ENCODE measurements around the gene CBX7.

CBX7 gene

DNA sequence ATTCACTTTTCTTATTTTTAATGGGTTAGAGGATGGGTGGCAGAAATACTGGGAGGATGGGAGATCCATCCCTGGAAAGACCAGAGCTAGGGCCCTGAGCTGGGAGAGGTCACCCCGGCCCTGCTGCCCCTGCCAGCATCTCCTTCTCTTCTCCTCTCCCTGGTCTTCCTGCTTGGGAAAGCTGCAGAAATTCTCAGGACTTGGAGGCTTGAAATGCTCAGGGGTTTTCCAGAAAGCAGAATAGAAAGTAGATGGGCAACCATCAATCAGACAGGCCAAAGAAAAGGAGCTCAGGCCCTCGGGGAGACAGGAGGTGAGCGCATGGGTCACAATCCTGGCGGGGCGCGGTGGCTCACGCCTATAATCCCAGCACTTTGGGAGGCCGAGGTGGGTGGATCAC is 53.9 kb downstream of the CBX7 start:
- ChIA-PET CTCF (interaction anchor here (0.9 to 1.4 kb wide), 5 partner anchors 9 to 92 kb away, joined by 3 to 10 read pairs (median 3); no protein-coding TSS in a partner anchor), POLR2A (interaction anchor here (1.0 kb wide), 1 partner anchor 21 kb away, joined by 3 read pairs; no protein-coding TSS in a partner anchor)
- TF ChIP-seq, protein P1, sequence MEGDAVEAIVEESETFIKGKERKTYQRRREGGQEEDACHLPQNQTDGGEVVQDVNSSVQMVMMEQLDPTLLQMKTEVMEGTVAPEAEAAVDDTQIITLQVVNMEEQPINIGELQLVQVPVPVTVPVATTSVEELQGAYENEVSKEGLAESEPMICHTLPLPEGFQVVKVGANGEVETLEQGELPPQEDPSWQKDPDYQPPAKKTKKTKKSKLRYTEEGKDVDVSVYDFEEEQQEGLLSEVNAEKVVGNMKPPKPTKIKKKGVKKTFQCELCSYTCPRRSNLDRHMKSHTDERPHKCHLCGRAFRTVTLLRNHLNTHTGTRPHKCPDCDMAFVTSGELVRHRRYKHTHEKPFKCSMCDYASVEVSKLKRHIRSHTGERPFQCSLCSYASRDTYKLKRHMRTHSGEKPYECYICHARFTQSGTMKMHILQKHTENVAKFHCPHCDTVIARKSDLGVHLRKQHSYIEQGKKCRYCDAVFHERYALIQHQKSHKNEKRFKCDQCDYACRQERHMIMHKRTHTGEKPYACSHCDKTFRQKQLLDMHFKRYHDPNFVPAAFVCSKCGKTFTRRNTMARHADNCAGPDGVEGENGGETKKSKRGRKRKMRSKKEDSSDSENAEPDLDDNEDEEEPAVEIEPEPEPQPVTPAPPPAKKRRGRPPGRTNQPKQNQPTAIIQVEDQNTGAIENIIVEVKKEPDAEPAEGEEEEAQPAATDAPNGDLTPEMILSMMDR (IDR thresholded peaks at IDR 0.05; ENCODE audit: insufficient read depth, low read length, missing control alignments): no peak
- DNase-seq (ENCODE audit: low read depth, low spot score): no peak
- H3K4me3 ChIP-seq (ENCODE audit: low read depth, low read length): no peak overlapping the region

DNA sequence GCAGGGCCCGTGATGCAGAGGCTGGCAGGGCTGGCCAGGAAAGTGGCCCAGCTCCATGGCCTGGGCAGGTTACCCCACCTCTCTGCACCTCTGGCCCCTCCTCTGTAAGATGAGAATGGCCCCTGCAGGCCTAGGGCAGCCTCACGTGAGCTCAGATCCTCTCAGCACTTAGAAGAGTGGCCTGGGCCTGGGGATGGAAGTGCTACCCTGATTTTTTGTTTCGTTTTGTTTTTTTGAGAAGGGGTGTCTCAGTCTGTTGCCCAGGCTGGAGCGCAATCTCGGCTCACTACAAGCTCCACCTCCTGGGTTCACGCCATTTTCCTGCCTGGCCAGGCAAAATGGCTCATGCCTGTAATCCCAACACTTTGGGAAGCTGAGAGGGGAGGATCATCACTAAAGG is 54.5 kb downstream of the CBX7 start:
- CTCF ChIA-PET: interaction anchor here (0.9 to 1.3 kb wide), 2 partner anchors 21 to 91 kb away, joined by 3 to 10 read pairs; no protein-coding TSS in a partner anchor
- no peak overlapping the region for H3K4me3 ChIP-seq (ENCODE audit: low read depth, low read length)
- DNase-seq (ENCODE audit: low read depth, low spot score): no peak
- TF ChIP-seq, protein P1 (IDR thresholded peaks at IDR 0.05; ENCODE audit: insufficient read depth, low read length, missing control alignments): no peak
- POLR2A ChIA-PET: interaction anchor here (1.0 kb wide), 1 partner anchor 20 kb away, joined by 3 read pairs; no protein-coding TSS in a partner anchor

DNA sequence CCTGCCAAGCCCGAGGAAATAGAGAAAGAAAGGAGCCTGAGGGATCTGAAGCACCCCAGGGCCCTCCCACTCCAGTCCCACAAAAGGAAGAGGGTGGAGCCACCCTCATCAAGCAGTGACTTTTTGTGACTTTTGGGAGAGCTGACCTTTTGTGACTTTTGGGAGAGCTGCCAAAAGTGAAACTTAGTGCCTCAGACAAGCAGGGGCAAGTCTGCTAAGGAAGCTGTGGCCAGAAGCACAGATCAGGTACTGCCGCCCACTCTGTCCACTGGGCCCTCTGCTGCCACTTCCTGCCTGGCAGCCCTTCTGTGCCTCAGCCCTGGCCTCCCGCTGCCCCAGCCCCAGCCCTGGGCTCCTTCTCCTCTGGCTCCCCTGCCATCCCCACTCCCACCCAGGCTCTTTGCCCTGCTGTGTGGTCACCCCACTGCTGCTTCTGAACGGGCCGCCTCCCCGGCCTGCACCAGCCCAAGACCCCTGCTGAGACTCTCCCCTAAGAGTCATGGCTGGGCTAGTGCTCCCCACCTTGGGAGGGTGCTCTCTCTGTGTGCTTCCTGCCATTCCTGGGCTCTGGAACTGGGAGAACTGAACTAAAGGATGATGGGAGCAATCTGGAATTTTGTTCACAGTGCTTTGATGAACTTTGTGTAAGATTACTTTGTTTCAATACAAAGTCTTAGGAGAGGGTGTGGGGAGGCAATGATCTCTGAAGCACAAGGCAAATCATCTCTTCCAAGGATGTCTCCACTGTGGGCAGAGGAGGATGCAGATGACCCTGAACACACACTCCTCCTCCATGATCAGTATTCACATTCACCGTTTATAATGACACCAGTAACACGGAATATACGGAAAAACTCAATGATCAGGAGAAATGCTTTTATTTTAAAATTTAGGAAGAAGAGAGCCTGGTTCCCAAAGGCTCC is 55.1 kb downstream of the CBX7 start, which contains the start of gene APOBEC3H:
APOBEC3H (plus strand) TSS at position 147 of the 923 bp plus-strand sequence. CDS start 3,035 bp downstream, outside the sequence.
- POLR2A ChIA-PET: no interaction called here
- H3K4me3 ChIP-seq (ENCODE audit: low read depth, low read length): no peak within 1 kb of the TSS

DNA sequence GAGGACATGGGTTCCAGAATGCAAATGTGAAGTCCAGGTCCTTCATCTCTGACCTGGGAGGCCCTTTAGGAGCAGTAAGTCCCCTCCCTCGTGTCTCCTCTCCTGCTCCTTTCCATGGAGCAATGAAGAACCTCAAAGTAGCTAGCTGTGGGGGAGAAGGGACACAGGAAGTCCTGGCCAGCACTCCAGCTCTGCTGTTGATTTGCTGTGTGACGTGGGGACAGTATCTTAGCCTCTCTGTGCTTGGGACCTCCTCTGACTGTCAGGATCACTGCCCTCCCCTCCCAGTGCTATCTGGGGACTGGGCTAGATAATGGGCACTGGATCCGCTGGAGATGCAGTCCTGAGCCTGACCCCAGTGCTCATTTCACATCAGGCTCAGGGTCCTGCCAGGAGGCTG is 56.5 kb downstream of the CBX7 start:
- TF ChIP-seq, protein P1 (IDR thresholded peaks at IDR 0.05; ENCODE audit: insufficient read depth, low read length, missing control alignments): no peak
- POLR2A ChIA-PET: no interaction called here
- CTCF ChIA-PET: no interaction called here
- H3K4me3 ChIP-seq (ENCODE audit: low read depth, low read length): no peak overlapping the region
- DNase-seq (ENCODE audit: low read depth, low spot score): no peak

More for the DNA sequence above, 55.1 kb downstream of the CBX7 start, which contains the start of gene APOBEC3H:
- TF ChIP-seq, protein P1 (IDR thresholded peaks at IDR 0.05; ENCODE audit: insufficient read depth, low read length, missing control alignments): no peak
- CTCF ChIA-PET: interaction anchor here (0.9 kb wide), 1 partner anchor 90 kb away, joined by 3 read pairs; no protein-coding TSS in a partner anchor
- DNase-seq (ENCODE audit: low read depth, low spot score): no peak

DNA sequence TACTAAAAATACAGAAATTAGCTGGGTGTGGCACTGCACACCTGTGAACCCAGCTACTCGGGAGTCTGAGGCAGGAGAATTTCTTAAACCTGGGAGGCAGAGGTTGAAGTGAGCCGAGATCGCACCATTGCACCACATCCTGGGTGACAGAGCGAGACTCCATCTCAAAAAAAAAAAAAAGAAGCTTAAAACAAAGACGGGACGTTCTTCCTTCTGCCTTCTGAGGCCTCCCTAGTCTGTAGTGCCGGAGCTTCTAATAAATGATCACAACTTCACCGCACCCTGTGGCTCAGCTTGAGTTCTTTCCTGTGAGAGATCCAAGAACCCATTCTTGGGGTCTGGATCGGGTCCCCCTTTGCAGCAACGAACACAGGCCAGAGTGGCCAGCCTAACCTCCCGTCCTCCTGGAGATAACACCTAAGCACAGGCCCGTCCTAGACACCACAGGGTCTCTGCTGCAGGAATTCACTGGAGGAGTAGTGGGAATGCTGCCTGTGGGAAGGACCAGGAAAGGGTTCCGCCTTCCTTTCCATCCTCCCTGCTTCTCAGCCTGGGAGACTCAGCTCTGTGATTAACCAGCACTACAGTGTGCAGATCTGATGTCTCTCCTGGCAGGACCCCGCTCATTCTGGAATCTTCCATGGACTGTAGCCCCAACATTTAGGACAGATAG is 57.6 kb downstream of the CBX7 start:
- POLR2A ChIA-PET: no interaction called here
- CTCF ChIA-PET: no interaction called here
- DNase-seq (ENCODE audit: low read depth, low spot score): no peak
- TF ChIP-seq, protein P1 (IDR thresholded peaks at IDR 0.05; ENCODE audit: insufficient read depth, low read length, missing control alignments): no peak
- H3K4me3 ChIP-seq (ENCODE audit: low read depth, low read length): no peak overlapping the region
